Measurements from ENCODE around the gene HIP1R. TPM values are rescaled to one million over a fixed set of nuclear protein-coding genes. Genes with fewer than 3 reads are reported as not detected.

HIP1R gene
- total and polyA plus RNA-seq, 2 of the 4 experiments (the other 2 are of a cell fraction), result 13.8 to 18.5 TPM

DNA sequence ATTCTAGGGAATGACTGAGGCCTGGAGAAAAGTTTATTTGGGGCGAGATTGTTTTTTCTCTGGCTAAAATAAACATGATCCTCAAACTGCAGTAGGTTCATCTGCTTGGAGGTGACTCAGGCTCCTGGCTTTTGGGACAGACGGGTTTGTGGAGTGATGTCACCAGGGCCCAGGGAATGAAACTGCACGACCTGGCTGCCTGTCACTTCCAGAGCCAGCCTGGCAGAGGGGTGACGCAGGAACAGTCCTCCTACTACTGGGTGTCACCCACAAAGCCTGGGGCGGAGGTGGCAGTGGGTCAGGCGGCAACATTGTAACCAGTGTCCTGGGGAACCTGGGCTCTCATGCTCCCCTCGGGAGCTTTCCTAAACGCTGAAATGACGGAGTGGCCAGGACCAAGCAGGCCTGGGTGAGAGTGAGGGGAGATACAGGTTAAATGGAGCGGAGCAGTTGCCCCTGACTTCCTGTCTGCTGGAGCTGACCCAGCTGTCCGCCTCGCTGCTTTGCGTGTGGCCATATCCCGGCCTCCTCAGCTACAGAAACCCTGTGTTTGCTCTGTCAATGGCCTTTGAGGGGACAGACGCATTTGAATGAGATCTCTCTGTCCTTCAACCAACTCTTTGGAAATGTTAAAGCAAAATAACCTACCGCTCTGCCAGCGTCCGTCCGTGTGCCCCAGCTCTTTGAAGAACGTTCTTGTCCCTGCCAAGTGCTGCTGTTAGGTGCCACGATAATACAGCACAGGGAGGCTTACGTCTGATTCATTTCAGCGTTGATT, 6.5 kb downstream of the HIP1R start:
- Histone ChIP-seq H3K4me1 (ENCODE audit: control insufficient read depth, insufficient read depth, low read length) (peaks cover 22% of the 10 kb centered on the region), H3K18ac (ENCODE audit: low read depth, low read length) (peak overlapping the region; percentile 29; the same call in 1 of the 2 replicates), H3K9ac (ENCODE audit: low read depth, low read length) (no peak overlapping the region), H2BK15ac (ENCODE audit: low read depth, low read length) (peak overlapping the region; percentile 74; the same call in 2 of the 3 replicates), H3K4ac (ENCODE audit: low read depth, low read length) (peak overlapping the region; percentile 83), H2BK20ac (ENCODE audit: low read depth, low read length) (peak overlapping the region; percentile 67), H4K91ac (ENCODE audit: insufficient read depth, low read depth, low read length) (peak overlapping the region; percentile 85), H2BK5ac (ENCODE audit: low read depth, low read length, poor library complexity, severe bottlenecking) (peak overlapping the region; percentile 64), H3K56ac (ENCODE audit: extremely low read depth, insufficient read depth, low read length) (no peak overlapping the region), H3K27me3 (ENCODE audit: control insufficient read depth, insufficient read depth, low read length) (no peaks in the 10 kb centered on the region), H3K4me2 (ENCODE audit: low read depth, low read length) (peak overlapping the region; percentile 13), H3K9me3 (ENCODE audit: control insufficient read depth, insufficient read depth, low read length) (no peaks in the 10 kb centered on the region), H4K20me1 (ENCODE audit: insufficient read depth, low read length) (peaks cover 12% of the 10 kb centered on the region; the same call in 1 of the 2 replicates), H4K5ac (ENCODE audit: low read depth, low read length) (no peak overlapping the region), H2AK9ac (replicated peaks; ENCODE audit: low read depth, low read length, poor library complexity) (peak overlapping the region; percentile 94), H3K79me1 (ENCODE audit: low read depth in 1 of 2, low read length in 2 of 2) (peaks cover 9 to 44% of the 10 kb centered on the region in 2 experiments), H2AFZ (replicated peaks; ENCODE audit: low read length, poor library complexity) (peak overlapping the region; percentile 77), H2BK120ac (ENCODE audit: low read depth, low read length) (peak overlapping the region; percentile 87), H3K14ac (replicated peaks; ENCODE audit: low read depth, low read length) (peak overlapping the region; percentile 70), H3K27ac (ENCODE audit: insufficient read depth, low read length) (peak overlapping the region; percentile 17), H3K4me3 (ENCODE audit: insufficient read depth, low read depth, low read length) (no peak overlapping the region), H3K23ac (ENCODE audit: low read depth, low read length) (peak overlapping the region; percentile 39; the same call in 1 of the 2 replicates), H3K36me3 (ENCODE audit: control insufficient read depth, insufficient read depth, low read length) (no peaks in the 10 kb centered on the region), H4K8ac (ENCODE audit: low read depth in 2 of 2, low read length in 2 of 2) (peak overlapping the region; percentile 64 to 69), H3K9me1 (ENCODE audit: insufficient read depth, low read length) (peaks cover 25% of the 10 kb centered on the region), H2AK5ac (ENCODE audit: low read depth, low read length) (peak overlapping the region; percentile 65; the same call in 1 of the 2 replicates)
- in situ Hi-C loops (cut with MboI; ENCODE audit: low sequenced_read_pairs), result no loop called here
- 46% methylated on average over 6 of the region's 23 CpGs; no CpG with 5 or more reads in 1 of the 2 experiments for WGBS, 2 experiments (ENCODE audit: extremely low coverage in 2 of 2, insufficient read length in 1 of 2)
- TF ChIP-seq MXI1 (IDR thresholded peaks at IDR 0.05; ENCODE audit: borderline replicate concordance, low read depth, low read length) (no peak), USF2 (IDR thresholded peaks at IDR 0.05; ENCODE audit: low read depth, low read length) (no peak), POLR2A (IDR thresholded peaks at IDR 0.05; ENCODE audit: low read depth, low read length) (no peak), BHLHE40 (IDR thresholded peaks at IDR 0.05; ENCODE audit: low read depth, low read length) (peak; percentile 30; the same call in 1 of the 2 replicates), RFX5 (IDR thresholded peaks at IDR 0.05; ENCODE audit: low read depth, low read length) (no peak), FOS (IDR thresholded peaks at IDR 0.05; ENCODE audit: low read depth, low read length) (peak; percentile 77)
- ATAC-seq (ENCODE audit: low read depth), result peak; percentile 84
- POLR2A ChIA-PET (ENCODE audit: unreplicated experiment), result interaction anchor here (0.6 kb wide), 1 partner anchor 16 kb away, joined by 3 read pairs; no protein-coding TSS in a partner anchor
- no TSS peak for BruUV-seq (replicated peaks)
- DNase-seq, result peak; percentile 82
- dilution Hi-C loops (cut with HindIII; ENCODE audit: low sequenced_read_pairs, unreplicated experiment), result no loop called here
- CTCF ChIA-PET, result no interaction called here
- intact Hi-C loops (cut with micrococcal nuclease), result no loop called here

All from IMR-90 (cell line).